Peyer's patch (tissue), 4 donors: ENCODE data around the gene DMAP1.
"Not testable (repeated sequence)": the region's sequence is repeated elsewhere in the genome, so short reads cannot be mapped to it uniquely, and the experiment has no call there.

Experiments used
- POLR2A ChIP-seq, 2 donors: fragments of 450-650 bp; IDR thresholded peaks; one replicate each; pipeline ENCODE4 v1.5.1; 2017; ENCODE audit warnings: antibody characterized with exemption in 2 of 2, mild to moderate bottlenecking in 2 of 2, moderate library complexity in 2 of 2
- TF ChIP-seq, protein P1 (sequence below), 6 experiments: fragments of 450-650 bp in 4 of 6; fragments of 200-600 bp in 2 of 6; sonication (generic) in 1 of 6; IDR thresholded peaks; one replicate each; pipeline ENCODE4 v1.5.1; 2017 to 2019; ENCODE audit warnings: antibody characterized with exemption in 6 of 6, mild to moderate bottlenecking in 3 of 6, moderate library complexity in 1 of 6

- TF ChIP-seq, protein P1, sequence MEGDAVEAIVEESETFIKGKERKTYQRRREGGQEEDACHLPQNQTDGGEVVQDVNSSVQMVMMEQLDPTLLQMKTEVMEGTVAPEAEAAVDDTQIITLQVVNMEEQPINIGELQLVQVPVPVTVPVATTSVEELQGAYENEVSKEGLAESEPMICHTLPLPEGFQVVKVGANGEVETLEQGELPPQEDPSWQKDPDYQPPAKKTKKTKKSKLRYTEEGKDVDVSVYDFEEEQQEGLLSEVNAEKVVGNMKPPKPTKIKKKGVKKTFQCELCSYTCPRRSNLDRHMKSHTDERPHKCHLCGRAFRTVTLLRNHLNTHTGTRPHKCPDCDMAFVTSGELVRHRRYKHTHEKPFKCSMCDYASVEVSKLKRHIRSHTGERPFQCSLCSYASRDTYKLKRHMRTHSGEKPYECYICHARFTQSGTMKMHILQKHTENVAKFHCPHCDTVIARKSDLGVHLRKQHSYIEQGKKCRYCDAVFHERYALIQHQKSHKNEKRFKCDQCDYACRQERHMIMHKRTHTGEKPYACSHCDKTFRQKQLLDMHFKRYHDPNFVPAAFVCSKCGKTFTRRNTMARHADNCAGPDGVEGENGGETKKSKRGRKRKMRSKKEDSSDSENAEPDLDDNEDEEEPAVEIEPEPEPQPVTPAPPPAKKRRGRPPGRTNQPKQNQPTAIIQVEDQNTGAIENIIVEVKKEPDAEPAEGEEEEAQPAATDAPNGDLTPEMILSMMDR (IDR thresholded peaks at IDR 0.05) = not testable (repeated sequence)
- TF ChIP-seq POLR2A (IDR thresholded peaks at IDR 0.05) = not testable (repeated sequence)
These were observed 6.7 kb upstream of the DMAP1 start for GRCh38 chr1:44206545-44206944.
